HCT116 (cell line): Measurements from ENCODE around the gene APP. TPM values are rescaled to one million over a fixed set of nuclear protein-coding genes. Genes with fewer than 3 reads are reported as not detected.

ENCODE experiments used
- ATAC-seq: fragments of 200-7000 bp; cut with Tn5 transposase; 2 replicates; pipeline ENCODE4 v1.9.1; 2020; ENCODE audit warnings: mild to moderate bottlenecking, moderate library complexity
- BruUV-seq: library from RNA; stranded (reverse); fragments of 400-500 nt; replicated peaks from 2 replicates; lab custom pipeline; 2021; lab: Mats Ljungman, UMichigan
- CTCF ChIA-PET: fragments of 300-600 bp; sonication (Branson Sonifier 250); formaldehyde crosslinking; loops from one replicate; lab custom pipeline; 2021; ENCODE audit warnings: antibody characterized with exemption; lab: Charles Lee
- POLR2A ChIA-PET: fragments of 300-600, 350-600 bp; sonication (Branson Sonifier 250); formaldehyde crosslinking; loops from one replicate; lab custom pipeline; 2021; ENCODE audit warnings: antibody characterized with exemption; lab: Charles Lee
- RAD21 ChIA-PET, 2 experiments: fragments of 300-600 bp; sonication (Branson Sonifier 250); formaldehyde crosslinking; loops; one replicate each; lab custom pipeline; 2023; ENCODE audit warnings: low total read pairs in 2 of 2; ENCODE audit not compliant: uncharacterized antibody in 2 of 2, unreplicated experiment in 2 of 2, low non-redundant PET in 1 of 2; lab: Charles Lee
- DNase-seq: peaks from one replicate; pipeline ENCODE4 v3.0.0-alpha.2; 2010; ENCODE audit warnings: low read depth, low spot score
- H2AFZ ChIP-seq: fragments of 200-600 bp; shearing (Covaris generic), sonication (generic); 2 replicates; pipeline ENCODE4 v1.6.1; 2017; ENCODE audit warnings: low read depth, mixed run types, mixed read lengths, antibody characterized with exemption, low read length; ENCODE audit not compliant: poor library complexity, severe bottlenecking
- H3K27ac ChIP-seq: 2 replicates; pipeline ENCODE4 v1.5.1; 2012; ENCODE audit warnings: low read depth, low read length
- H3K27me3 ChIP-seq: fragments of 200-600 bp; sonication (generic); 2 replicates; pipeline ENCODE4 v1.6.1; 2016; ENCODE audit warnings: mixed run types, low read length, mixed read lengths; ENCODE audit not compliant: insufficient read depth
- H3K36me3 ChIP-seq, 2 experiments: fragments of 200-500 bp in 1 of 2; fragments of 200-600 bp in 1 of 2; sonication (Bioruptor generic) in 1 of 2; sonication (generic) in 1 of 2; 2 replicates each; pipeline versions ENCODE4 v1.5.1 to v1.6.1; 2014 to 2016; ENCODE audit warnings: low read length in 2 of 2, inconsistent platforms in 1 of 2, mixed read lengths in 1 of 2, mixed run types in 1 of 2; ENCODE audit not compliant: insufficient read depth in 2 of 2, control insufficient read depth in 1 of 2
- H3K4me1 ChIP-seq, 2 experiments: fragments of 200-600 bp in 1 of 2; sonication (generic) in 1 of 2; 2 replicates each; pipeline versions ENCODE4 v1.5.1 to v1.6.1; 2012 to 2017; ENCODE audit warnings: low read length in 2 of 2, inconsistent platforms in 1 of 2, mild to moderate bottlenecking in 1 of 2, mixed read lengths in 1 of 2, mixed run types in 1 of 2, moderate library complexity in 1 of 2; ENCODE audit not compliant: insufficient read depth in 2 of 2, control insufficient read depth in 1 of 2
- H3K4me2 ChIP-seq: fragments of 200-600 bp; sonication (generic); 2 replicates; pipeline ENCODE4 v1.6.1; 2017; ENCODE audit warnings: mixed run types, low read length, mixed read lengths
- H3K4me3 ChIP-seq, 2 experiments: fragments of 200-600 bp in 1 of 2; sonication (generic) in 1 of 2; replicated peaks in 1 of 2; 2 replicates each; pipeline ENCODE4 v1.5.1; 2011 to 2016; ENCODE audit warnings: low read length in 2 of 2, control low read depth in 1 of 2, low read depth in 1 of 2, mild to moderate bottlenecking in 1 of 2, mixed read lengths in 1 of 2, mixed run types in 1 of 2
- H3K79me2 ChIP-seq: fragments of 200-600 bp; sonication (generic); 2 replicates; pipeline ENCODE4 v1.6.1; 2017; ENCODE audit warnings: mild to moderate bottlenecking, mixed run types, low read length, moderate library complexity, mixed read lengths; ENCODE audit not compliant: insufficient read depth
- H3K9ac ChIP-seq: fragments of 200-600 bp; sonication (generic); 2 replicates; pipeline ENCODE4 v1.6.1; 2016; ENCODE audit warnings: low read length, mixed read lengths
- H3K9me2 ChIP-seq: fragments of 200-600 bp; sonication (generic), shearing (Covaris generic); 2 replicates; pipeline ENCODE4 v1.6.1; 2017; ENCODE audit warnings: mixed run types, mild to moderate bottlenecking, moderate library complexity; ENCODE audit not compliant: insufficient read depth
- H3K9me3 ChIP-seq, 2 experiments: fragments of 200-500 bp in 1 of 2; fragments of 200-600 bp in 1 of 2; sonication (Bioruptor generic) in 1 of 2; sonication (generic) in 1 of 2; 2 replicates each; pipeline ENCODE4 v1.6.1; 2014 to 2017; ENCODE audit warnings: low read length in 2 of 2, mixed read lengths in 2 of 2, inconsistent platforms in 1 of 2, low read depth in 1 of 2, mild to moderate bottlenecking in 1 of 2, mixed run types in 1 of 2, moderate library complexity in 1 of 2; ENCODE audit not compliant: control insufficient read depth in 1 of 2, insufficient read depth in 1 of 2
- H4K20me1 ChIP-seq: fragments of 200-600 bp; sonication (generic), shearing (Covaris generic); 2 replicates; pipeline ENCODE4 v1.6.1; 2017; ENCODE audit warnings: mixed run types, mild to moderate bottlenecking, moderate library complexity; ENCODE audit not compliant: insufficient read depth
- ATF3 ChIP-seq: IDR thresholded peaks from 2 replicates; pipeline ENCODE4 v1.6.1; 2012
- CBX3 ChIP-seq: IDR thresholded peaks from 2 replicates; pipeline ENCODE4 v1.6.1; 2012; ENCODE audit warnings: low read depth
- CEBPB ChIP-seq: IDR thresholded peaks from 2 replicates; pipeline ENCODE4 v1.6.1; 2012; ENCODE audit warnings: low read depth
- ELF1 ChIP-seq: IDR thresholded peaks from 2 replicates; pipeline ENCODE4 v1.6.1; 2012; ENCODE audit warnings: low read depth, borderline replicate concordance
- EZH2phosphoT487 ChIP-seq: fragments of 200-600 bp; IDR thresholded peaks from 2 replicates; pipeline ENCODE4 v1.6.1; 2018; ENCODE audit warnings: antibody characterized with exemption, borderline replicate concordance
- FOSL1 ChIP-seq: IDR thresholded peaks from 2 replicates; pipeline ENCODE4 v1.6.1; 2012; ENCODE audit warnings: low read depth
- JUND ChIP-seq: IDR thresholded peaks from 2 replicates; pipeline ENCODE4 v1.6.1; 2012
- MAX ChIP-seq: IDR thresholded peaks from 2 replicates; pipeline ENCODE4 v1.6.1; 2012
- POLR2AphosphoS5 ChIP-seq: IDR thresholded peaks from 2 replicates; pipeline ENCODE4 v1.6.1; 2011; ENCODE audit warnings: mild to moderate bottlenecking, low read depth, low read length, moderate library complexity
- RAD21 ChIP-seq: IDR thresholded peaks from 2 replicates; pipeline ENCODE4 v1.6.1; 2012; ENCODE audit warnings: low read depth, mild to moderate bottlenecking
- SIN3A ChIP-seq: IDR thresholded peaks from 2 replicates; pipeline ENCODE4 v1.6.1; 2012; ENCODE audit warnings: low read depth
- SRF ChIP-seq: IDR thresholded peaks from 2 replicates; pipeline ENCODE4 v1.6.1; 2012; ENCODE audit warnings: low read depth
- TCF7L2 ChIP-seq: IDR thresholded peaks from 2 replicates; pipeline ENCODE4 v1.7.0; 2011; ENCODE audit warnings: borderline replicate concordance, inconsistent platforms; ENCODE audit not compliant: insufficient read depth, insufficient read length; ENCODE audit errors: extremely low read depth
- YY1 ChIP-seq: IDR thresholded peaks from 2 replicates; pipeline ENCODE4 v1.6.1; 2011; ENCODE audit warnings: low read length, low read depth, moderate library complexity, mild to moderate bottlenecking; ENCODE audit not compliant: insufficient replicate concordance; ENCODE audit errors: extremely low read depth
- intact Hi-C: fragments of 100-400 bp; cut with micrococcal nuclease; formaldehyde crosslinking; loops from 2 replicates; pipeline ENCODE4 v1.10.0; 2022
- total RNA-seq: library from RNA; stranded (reverse); gene quantifications from one replicate; pipeline ENCODE4 v1.2.1, GENCODE V29; 2021; ENCODE audit not compliant: unreplicated experiment
- TF ChIP-seq, protein P1 (sequence below), 3 experiments: fragments of 200-600 bp in 1 of 3; sonication (generic) in 1 of 3; IDR thresholded peaks in 2 of 3; conservative IDR thresholded peaks in 1 of 3; 2 replicates each; pipeline ENCODE4 v1.5.1; 2012 to 2017; ENCODE audit warnings: low read depth in 2 of 3, low read length in 2 of 3, antibody characterized with exemption in 1 of 3, borderline replicate concordance in 1 of 3, control low read depth in 1 of 3, mild to moderate bottlenecking in 1 of 3, mixed read lengths in 1 of 3, mixed run types in 1 of 3, moderate library complexity in 1 of 3; ENCODE audit not compliant: insufficient read depth in 1 of 3

The APP gene
- total RNA-seq, 1 experiment from 2014 or later: 267 TPM

- H3K4me3 ChIP-seq: no peak overlapping the region
- DNase-seq (no peak), ATAC-seq (no peak)
- BruUV-seq: no TSS peak
- no peak overlapping the region for H3K4me2 ChIP-seq
- H3K79me2 ChIP-seq: peaks cover 4% of the 10 kb centered on the region; the same call in 1 of the 2 replicates
- H3K27me3 ChIP-seq: no peaks in the 10 kb centered on the region
- ChIA-PET POLR2A (no interaction called here), RAD21 (no interaction called here), CTCF (no interaction called here)
- no peak overlapping the region for H2AFZ ChIP-seq
- peaks cover 14 to 17% of the 10 kb centered on the region in 2 experiments; a peak in 3 of 4 replicates for H3K36me3 ChIP-seq
- intact Hi-C loops: no loop called here
- TF ChIP-seq TCF7L2: no peak
- H3K9ac ChIP-seq: no peak overlapping the region
- H3K9me2 ChIP-seq: no peaks in the 10 kb centered on the region
- no peak overlapping the region for H3K27ac ChIP-seq
- H3K4me1 ChIP-seq: peaks cover 0 to 4% of the 10 kb centered on the region in 2 experiments; a peak in 1 of 4 replicates
- H3K9me3 ChIP-seq: no peaks in the 10 kb centered on the region
- H4K20me1 ChIP-seq: no peaks in the 10 kb centered on the region
Observed at GRCh38 chr21:25974964-25975363, 195.6 kb downstream of the APP start.

- CTCF ChIA-PET: no interaction called here
- no peak for DNase-seq
- no peaks in the 10 kb centered on the region for H3K9me3 ChIP-seq
Observed at GRCh38 chr21:25970254-25970930, 200.2 kb downstream of the APP start.

More at GRCh38 chr21:25970254-25970930, 200.2 kb downstream of the APP start:
- H3K4me3 ChIP-seq: no peak overlapping the region
- H3K27me3 ChIP-seq: no peaks in the 10 kb centered on the region
- TF ChIP-seq SRF (no peak), MAX (no peak), SIN3A (no peak), TCF7L2 (no peak), CBX3 (no peak), ELF1 (no peak), CEBPB (no peak), EZH2phosphoT487 (no peak), JUND (no peak), RAD21 (no peak), YY1 (no peak), FOSL1 (no peak), ATF3 (no peak), POLR2AphosphoS5 (no peak)
- TF ChIP-seq, protein P1, sequence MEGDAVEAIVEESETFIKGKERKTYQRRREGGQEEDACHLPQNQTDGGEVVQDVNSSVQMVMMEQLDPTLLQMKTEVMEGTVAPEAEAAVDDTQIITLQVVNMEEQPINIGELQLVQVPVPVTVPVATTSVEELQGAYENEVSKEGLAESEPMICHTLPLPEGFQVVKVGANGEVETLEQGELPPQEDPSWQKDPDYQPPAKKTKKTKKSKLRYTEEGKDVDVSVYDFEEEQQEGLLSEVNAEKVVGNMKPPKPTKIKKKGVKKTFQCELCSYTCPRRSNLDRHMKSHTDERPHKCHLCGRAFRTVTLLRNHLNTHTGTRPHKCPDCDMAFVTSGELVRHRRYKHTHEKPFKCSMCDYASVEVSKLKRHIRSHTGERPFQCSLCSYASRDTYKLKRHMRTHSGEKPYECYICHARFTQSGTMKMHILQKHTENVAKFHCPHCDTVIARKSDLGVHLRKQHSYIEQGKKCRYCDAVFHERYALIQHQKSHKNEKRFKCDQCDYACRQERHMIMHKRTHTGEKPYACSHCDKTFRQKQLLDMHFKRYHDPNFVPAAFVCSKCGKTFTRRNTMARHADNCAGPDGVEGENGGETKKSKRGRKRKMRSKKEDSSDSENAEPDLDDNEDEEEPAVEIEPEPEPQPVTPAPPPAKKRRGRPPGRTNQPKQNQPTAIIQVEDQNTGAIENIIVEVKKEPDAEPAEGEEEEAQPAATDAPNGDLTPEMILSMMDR (IDR thresholded peaks at IDR 0.05 in 2 of 3, conservative IDR thresholded peaks at IDR 0.05 in 1 of 3; ENCODE audit: borderline replicate concordance in 1 of 3, insufficient read depth in 1 of 3, low read depth in 2 of 3, low read length in 2 of 3): no peak
- ChIA-PET RAD21 (no interaction called here), POLR2A (no interaction called here)
- peaks cover 0 to 10% of the 10 kb centered on the region in 2 experiments; a peak in 1 of 4 replicates for H3K4me1 ChIP-seq
- H3K9ac ChIP-seq: no peak overlapping the region
- H2AFZ ChIP-seq: no peak overlapping the region
- no peak overlapping the region for H3K27ac ChIP-seq
- H3K79me2 ChIP-seq: peaks cover 4% of the 10 kb centered on the region; the same call in 1 of the 2 replicates
- H3K9me2 ChIP-seq: no peaks in the 10 kb centered on the region
- ATAC-seq: no peak
- H4K20me1 ChIP-seq: no peaks in the 10 kb centered on the region
- intact Hi-C loops: no loop called here
- H3K4me2 ChIP-seq: no peak overlapping the region
- no TSS peak for BruUV-seq
- H3K36me3 ChIP-seq: peaks cover 13 to 14% of the 10 kb centered on the region in 2 experiments; a peak in 3 of 4 replicates
